Measurements from ENCODE around the gene DEXI. TPM values are rescaled to one million over a fixed set of nuclear protein-coding genes. Genes with fewer than 3 reads are reported as not detected.

DEXI gene
- total and polyA plus RNA-seq, 2 of the 13 experiments (the other 11 are each of a cell fraction or from before 2014, with no cell fraction given) = 51.5 to 70.4 TPM

DNA sequence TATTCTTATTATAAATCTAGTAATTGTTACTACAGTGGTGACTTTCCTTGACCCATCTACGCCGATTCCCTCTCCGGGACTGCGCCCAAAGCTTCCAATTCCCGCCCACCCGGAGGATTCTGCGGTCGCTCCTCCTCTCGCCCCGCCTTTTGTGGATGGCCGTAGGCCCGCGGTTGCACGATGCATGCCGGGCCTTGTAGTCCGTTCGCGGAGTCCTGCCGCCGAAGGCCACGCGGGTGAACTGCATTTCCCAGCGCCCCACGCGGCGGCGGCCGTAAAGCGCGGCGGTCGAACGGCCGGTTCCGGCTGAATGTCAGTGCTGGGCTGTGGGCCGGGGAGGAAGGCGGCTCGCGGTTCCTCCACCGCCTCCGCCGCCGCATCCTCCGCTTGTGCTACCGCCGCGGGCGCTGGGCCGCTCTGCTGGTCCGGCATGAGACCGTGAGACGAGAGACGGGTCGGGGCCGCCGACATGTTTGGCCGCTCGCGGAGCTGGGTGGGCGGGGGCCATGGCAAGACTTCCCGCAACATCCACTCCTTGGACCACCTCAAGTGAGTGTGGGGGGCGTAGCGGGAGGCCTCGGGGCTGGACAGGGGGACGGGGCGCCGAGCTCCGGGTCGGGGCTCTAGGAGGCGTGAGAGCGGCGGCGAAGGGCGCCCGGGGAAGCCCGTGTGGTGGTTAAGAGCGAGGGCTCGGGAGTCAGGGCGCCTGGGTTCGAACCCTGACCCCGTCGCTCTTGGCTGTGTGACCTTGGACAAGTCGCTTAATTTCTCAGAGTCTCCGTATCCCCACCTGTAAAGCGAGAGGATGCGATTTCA lies 2.2 kb upstream of the DEXI start, which contains the start of gene CLEC16A (continued):
- TF ChIP-seq ATF7-NPFF (CRISPR knock-in tag; IDR thresholded peaks at IDR 0.05; ENCODE audit: low read depth) (peak; percentile 96), ZNF773 (CRISPR knock-in tag; IDR thresholded peaks at IDR 0.05; ENCODE audit: borderline replicate concordance) (0 out of 2 replicates have a peak, but pooled peaks have one; percentile 67), FOXK1 (CRISPR knock-in tag; IDR thresholded peaks at IDR 0.05; ENCODE audit: borderline replicate concordance, low read depth) (peak; percentile 99), ZNF136 (CRISPR knock-in tag; IDR thresholded peaks at IDR 0.05; ENCODE audit: low read depth) (peak; percentile 97), ZNF296 (CRISPR knock-in tag; conservative IDR thresholded peaks at IDR 0.05) (no peak), PRMT3 (CRISPR knock-in tag; IDR thresholded peaks at IDR 0.05; ENCODE audit: borderline replicate concordance, low read depth) (no peak), ZNF839 (CRISPR knock-in tag; IDR thresholded peaks at IDR 0.05; ENCODE audit: borderline replicate concordance) (peak; percentile 91; the same call in 1 of the 2 replicates), CCAR2 (optimal IDR thresholded peaks at IDR 0.05; ENCODE audit: low read depth, low read length) (no peak)
- TF ChIP-seq, protein P1, sequence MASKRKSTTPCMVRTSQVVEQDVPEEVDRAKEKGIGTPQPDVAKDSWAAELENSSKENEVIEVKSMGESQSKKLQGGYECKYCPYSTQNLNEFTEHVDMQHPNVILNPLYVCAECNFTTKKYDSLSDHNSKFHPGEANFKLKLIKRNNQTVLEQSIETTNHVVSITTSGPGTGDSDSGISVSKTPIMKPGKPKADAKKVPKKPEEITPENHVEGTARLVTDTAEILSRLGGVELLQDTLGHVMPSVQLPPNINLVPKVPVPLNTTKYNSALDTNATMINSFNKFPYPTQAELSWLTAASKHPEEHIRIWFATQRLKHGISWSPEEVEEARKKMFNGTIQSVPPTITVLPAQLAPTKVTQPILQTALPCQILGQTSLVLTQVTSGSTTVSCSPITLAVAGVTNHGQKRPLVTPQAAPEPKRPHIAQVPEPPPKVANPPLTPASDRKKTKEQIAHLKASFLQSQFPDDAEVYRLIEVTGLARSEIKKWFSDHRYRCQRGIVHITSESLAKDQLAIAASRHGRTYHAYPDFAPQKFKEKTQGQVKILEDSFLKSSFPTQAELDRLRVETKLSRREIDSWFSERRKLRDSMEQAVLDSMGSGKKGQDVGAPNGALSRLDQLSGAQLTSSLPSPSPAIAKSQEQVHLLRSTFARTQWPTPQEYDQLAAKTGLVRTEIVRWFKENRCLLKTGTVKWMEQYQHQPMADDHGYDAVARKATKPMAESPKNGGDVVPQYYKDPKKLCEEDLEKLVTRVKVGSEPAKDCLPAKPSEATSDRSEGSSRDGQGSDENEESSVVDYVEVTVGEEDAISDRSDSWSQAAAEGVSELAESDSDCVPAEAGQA (IDR thresholded peaks at IDR 0.05; ENCODE audit: low read depth) = peak; percentile 85
- TF ChIP-seq, protein P1 (CRISPR knock-in tag; IDR thresholded peaks at IDR 0.05; ENCODE audit: borderline replicate concordance) = no peak; the same call in 1 of the 2 replicates
- TF ChIP-seq, protein P2, sequence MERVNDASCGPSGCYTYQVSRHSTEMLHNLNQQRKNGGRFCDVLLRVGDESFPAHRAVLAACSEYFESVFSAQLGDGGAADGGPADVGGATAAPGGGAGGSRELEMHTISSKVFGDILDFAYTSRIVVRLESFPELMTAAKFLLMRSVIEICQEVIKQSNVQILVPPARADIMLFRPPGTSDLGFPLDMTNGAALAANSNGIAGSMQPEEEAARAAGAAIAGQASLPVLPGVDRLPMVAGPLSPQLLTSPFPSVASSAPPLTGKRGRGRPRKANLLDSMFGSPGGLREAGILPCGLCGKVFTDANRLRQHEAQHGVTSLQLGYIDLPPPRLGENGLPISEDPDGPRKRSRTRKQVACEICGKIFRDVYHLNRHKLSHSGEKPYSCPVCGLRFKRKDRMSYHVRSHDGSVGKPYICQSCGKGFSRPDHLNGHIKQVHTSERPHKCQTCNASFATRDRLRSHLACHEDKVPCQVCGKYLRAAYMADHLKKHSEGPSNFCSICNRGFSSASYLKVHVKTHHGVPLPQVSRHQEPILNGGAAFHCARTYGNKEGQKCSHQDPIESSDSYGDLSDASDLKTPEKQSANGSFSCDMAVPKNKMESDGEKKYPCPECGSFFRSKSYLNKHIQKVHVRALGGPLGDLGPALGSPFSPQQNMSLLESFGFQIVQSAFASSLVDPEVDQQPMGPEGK (CRISPR knock-in tag; IDR thresholded peaks at IDR 0.05) = peak; percentile 75
- TF ChIP-seq, protein P3, sequence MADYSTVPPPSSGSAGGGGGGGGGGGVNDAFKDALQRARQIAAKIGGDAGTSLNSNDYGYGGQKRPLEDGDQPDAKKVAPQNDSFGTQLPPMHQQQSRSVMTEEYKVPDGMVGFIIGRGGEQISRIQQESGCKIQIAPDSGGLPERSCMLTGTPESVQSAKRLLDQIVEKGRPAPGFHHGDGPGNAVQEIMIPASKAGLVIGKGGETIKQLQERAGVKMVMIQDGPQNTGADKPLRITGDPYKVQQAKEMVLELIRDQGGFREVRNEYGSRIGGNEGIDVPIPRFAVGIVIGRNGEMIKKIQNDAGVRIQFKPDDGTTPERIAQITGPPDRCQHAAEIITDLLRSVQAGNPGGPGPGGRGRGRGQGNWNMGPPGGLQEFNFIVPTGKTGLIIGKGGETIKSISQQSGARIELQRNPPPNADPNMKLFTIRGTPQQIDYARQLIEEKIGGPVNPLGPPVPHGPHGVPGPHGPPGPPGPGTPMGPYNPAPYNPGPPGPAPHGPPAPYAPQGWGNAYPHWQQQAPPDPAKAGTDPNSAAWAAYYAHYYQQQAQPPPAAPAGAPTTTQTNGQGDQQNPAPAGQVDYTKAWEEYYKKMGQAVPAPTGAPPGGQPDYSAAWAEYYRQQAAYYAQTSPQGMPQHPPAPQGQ (CRISPR knock-in tag; IDR thresholded peaks at IDR 0.05; ENCODE audit: borderline replicate concordance) = peak; percentile 60
- TF ChIP-seq, protein P4, sequence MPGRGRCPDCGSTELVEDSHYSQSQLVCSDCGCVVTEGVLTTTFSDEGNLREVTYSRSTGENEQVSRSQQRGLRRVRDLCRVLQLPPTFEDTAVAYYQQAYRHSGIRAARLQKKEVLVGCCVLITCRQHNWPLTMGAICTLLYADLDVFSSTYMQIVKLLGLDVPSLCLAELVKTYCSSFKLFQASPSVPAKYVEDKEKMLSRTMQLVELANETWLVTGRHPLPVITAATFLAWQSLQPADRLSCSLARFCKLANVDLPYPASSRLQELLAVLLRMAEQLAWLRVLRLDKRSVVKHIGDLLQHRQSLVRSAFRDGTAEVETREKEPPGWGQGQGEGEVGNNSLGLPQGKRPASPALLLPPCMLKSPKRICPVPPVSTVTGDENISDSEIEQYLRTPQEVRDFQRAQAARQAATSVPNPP (CRISPR knock-in tag; IDR thresholded peaks at IDR 0.05) = peak; percentile 88
- TF ChIP-seq, protein P5, sequence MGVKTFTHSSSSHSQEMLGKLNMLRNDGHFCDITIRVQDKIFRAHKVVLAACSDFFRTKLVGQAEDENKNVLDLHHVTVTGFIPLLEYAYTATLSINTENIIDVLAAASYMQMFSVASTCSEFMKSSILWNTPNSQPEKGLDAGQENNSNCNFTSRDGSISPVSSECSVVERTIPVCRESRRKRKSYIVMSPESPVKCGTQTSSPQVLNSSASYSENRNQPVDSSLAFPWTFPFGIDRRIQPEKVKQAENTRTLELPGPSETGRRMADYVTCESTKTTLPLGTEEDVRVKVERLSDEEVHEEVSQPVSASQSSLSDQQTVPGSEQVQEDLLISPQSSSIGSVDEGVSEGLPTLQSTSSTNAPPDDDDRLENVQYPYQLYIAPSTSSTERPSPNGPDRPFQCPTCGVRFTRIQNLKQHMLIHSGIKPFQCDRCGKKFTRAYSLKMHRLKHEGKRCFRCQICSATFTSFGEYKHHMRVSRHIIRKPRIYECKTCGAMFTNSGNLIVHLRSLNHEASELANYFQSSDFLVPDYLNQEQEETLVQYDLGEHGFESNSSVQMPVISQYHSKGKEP (CRISPR knock-in tag; IDR thresholded peaks at IDR 0.05) = peak; percentile 91; the same call in 1 of the 2 replicates
